HuH-7 (cell line): ENCODE measurements around the gene TCF7L2.

Source experiments
- DNase-seq: peaks from one replicate; pipeline ENCODE4 v3.0.0; 2011; ENCODE audit warnings: low spot score

The TCF7L2 gene

GRCh38 chr10:112949875-112950507 lies at the start of gene TCF7L2:
TCF7L2 (plus strand) TSS chr10:112950247; CDS start chr10:112950757, 510 bp downstream.
- peak; percentile 81 for DNase-seq

GRCh38 chr10:112902730-112903129 lies 47.3 kb upstream of the TCF7L2 start:
- DNase-seq = no peak

GRCh38 chr10:112904000-112904399 lies 46.0 kb upstream of the TCF7L2 start:
- DNase-seq = no peak

DNA sequence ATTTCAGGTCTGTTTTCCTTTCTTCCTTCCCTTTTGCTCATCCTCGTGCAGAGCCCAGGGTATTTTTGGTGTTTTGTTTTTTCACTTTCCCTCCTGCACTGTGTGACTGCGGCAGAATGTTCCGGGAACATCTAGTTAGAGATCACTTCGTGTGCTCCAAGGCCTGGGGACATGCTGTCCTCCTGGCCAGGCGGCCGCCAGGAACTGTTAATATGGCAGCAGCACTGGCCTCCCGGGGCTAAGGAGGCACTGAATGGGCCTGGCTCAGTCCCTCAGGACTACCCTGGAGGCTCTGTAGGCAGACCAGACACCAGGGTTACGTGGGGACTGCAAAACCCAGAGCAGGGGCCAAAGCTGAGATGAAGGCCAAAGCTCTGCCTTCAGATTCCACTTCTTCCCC lies 43.1 kb upstream of the TCF7L2 start:
- no peak for DNase-seq

DNA sequence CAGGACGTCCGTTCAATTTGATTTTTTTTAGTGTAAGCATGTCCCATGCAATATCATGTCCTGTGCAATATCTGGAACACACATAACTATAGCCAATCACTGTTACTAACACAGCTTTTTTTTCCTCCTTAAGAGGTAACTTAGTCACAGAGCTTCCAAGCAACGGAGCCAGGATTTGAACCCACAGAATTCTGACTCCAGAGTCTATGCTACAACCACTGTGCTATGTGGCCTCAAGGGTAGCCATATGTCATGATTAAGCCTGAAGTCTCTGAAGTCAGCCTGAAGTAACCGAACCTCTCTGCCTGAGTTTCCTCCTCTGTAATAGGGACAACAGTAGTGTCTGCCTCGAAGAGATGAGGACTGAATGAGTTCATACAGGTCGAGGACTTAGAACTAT lies 42.2 kb upstream of the TCF7L2 start:
- no peak for DNase-seq

- DNase-seq = no peak
Measured at GRCh38 chr10:112911206-112911605, 38.8 kb upstream of the TCF7L2 start.

- DNase-seq = no peak
Measured at GRCh38 chr10:112912410-112912928, 37.6 kb upstream of the TCF7L2 start.

DNA sequence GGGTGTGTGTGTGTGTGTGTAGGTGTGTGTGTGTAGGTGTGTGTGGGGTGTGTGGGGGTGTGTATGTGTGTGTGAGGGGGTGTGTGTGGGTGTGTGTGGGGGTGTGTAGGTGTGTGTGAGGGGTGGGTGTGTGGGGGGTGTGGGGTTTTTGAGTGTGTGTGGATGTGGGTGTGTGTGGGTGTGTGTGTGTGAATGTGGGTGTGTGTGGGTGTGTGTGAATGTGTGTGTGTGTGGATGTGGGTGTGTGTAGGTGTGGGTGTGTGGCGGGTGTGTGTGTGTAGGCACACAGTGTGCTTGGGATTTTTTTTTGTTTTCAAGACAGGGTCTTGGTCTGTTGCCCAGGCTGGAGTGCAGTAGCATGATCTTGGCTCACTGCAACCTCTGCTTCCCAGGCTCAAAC lies 36.8 kb upstream of the TCF7L2 start:
- DNase-seq = no peak

- DNase-seq = no peak
Measured at GRCh38 chr10:112913661-112914287, 36.3 kb upstream of the TCF7L2 start.

GRCh38 chr10:112914288-112914952 lies 35.6 kb upstream of the TCF7L2 start:
- DNase-seq = no peak

GRCh38 chr10:112915590-112916572 lies 34.2 kb upstream of the TCF7L2 start:
- DNase-seq = peak; percentile 48

DNA sequence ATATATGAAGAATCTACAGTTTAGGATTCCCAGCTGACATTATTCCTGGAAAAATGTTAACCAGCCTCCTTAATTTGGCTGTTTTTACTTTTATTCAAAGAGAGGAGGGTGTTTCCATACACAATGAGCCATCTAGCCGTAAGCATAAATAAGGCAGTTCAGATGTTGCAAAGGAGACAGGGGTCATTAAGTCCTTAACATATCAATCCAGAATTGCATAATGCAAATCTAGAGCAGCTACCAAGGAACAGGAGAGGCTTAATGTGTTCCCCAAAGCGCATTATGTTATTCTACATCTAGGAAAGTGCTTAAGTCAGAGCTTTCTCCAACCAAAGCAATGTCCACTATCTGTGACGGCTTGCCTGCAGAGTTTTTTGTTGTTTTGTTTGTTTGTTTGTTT lies 32.4 kb upstream of the TCF7L2 start:
- no peak for DNase-seq

DNA sequence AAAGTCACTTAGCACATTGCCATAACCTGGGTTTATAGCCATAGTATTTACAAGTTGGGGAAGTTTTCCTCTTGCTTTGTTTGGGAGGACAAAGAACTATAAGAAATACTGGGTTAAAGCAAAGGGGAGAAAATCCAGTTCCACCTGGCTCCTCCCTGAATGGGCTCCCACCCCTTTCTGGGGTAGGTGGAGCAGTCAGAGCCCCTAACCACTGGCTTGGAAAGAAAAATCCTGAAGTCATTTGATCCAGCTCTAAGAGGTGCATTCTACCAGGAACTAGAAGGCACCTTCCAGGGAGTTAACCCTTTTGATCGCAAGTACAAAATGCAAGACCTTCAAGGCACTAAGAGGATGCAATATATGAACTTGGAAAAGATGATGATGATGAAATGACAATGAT lies 31.3 kb upstream of the TCF7L2 start:
- DNase-seq = no peak

- DNase-seq = no peak
Measured at GRCh38 chr10:112919721-112920120, 30.3 kb upstream of the TCF7L2 start.

DNA sequence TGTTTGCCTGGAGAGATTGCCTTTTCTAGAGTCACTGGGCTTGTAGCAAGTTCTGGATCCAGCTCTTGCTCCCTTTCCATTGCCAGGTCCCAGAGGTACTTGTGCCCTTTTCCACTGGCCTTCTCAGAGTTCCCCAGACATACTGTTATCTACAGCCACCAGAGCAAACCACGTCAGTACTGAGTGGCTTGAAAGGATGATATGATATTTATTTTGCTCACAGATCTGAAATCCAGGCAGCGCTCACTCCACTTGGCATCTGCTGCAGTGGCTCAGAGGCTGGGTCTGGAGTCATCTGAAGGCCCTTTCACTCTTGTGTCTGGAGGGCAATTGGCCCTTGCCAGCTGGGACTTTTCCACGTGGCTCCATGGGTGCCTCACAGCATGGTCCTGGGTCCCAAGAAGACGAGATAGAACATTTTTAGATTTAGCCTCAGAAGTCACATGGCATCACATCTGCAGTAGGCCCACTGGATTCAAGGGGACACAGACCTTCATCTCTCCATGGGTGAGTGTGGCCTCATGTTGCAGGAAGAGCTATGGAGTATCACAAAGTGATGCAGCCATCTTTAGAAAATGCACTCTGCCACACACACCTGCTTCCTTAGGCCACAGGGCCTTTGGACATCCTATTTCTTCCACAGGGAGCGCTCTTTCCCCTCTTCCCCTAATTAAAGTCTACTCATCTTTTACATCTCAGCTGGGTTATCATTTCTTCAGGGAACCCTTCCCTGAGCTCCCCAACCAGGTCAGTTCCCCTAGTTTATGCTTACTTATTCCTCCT lies 22.9 kb upstream of the TCF7L2 start:
- DNase-seq = no peak

DNA sequence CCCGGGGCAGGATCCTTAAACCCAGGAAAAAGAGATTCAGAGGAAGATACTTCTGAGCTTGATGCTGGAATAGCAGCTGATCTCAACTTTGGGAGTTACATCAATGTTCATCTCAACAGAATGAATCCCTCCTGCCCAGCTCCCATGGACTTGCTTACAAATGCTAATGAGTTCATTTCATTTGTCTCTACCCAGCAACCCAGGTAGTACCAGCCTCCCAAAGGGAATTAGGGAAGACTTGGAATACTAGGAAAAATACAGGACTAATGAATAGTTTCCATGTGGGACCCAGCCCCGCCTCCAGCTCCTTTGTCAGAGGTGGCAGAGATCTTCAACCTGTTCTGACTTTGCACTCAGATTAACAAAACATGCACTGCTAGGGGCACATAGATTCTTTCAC lies 22.1 kb upstream of the TCF7L2 start:
- DNase-seq = no peak

- no peak for DNase-seq
Measured at GRCh38 chr10:112932658-112933057, 17.4 kb upstream of the TCF7L2 start.

- no peak for DNase-seq
Measured at GRCh38 chr10:112934193-112934592, 15.9 kb upstream of the TCF7L2 start.

- no peak for DNase-seq
Measured at GRCh38 chr10:112938808-112939482, 11.1 kb upstream of the TCF7L2 start.

GRCh38 chr10:112945811-112946210 lies 4.2 kb upstream of the TCF7L2 start:
- DNase-seq = no peak

DNA sequence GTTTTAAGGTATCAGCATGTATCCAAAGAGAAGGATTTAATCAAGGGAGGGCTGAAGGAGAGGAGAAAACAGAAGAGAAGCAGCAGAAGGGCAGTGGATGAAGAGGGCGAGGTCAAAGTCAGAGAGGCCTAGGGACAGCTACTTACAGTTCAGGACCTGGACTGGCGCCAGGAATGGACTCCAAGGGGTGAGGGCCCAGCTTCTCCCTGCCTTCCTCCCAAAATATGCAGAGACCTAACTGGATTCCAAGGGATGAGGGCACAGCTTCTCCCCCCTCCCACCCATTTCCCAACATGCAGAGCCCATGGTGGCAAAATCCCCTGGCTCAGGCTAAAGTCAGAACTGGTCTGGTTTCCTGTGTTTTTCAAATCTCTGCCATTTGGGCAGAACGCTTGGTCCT lies 3.4 kb upstream of the TCF7L2 start:
- no peak for DNase-seq
